Astrocyte of the cerebellum (primary cell): ENCODE results near the gene CAPZA1.

Source experiments
- DNase-seq: peaks from one replicate; pipeline ENCODE4 v3.0.0-alpha.2; 2011; ENCODE audit warnings: low read depth
- H3K4me3 ChIP-seq: 2 replicates; pipeline ENCODE4 v1.5.1; 2011; ENCODE audit warnings: mild to moderate bottlenecking, low read depth, low read length, moderate library complexity
- CTCF ChIP-seq: IDR thresholded peaks from 2 replicates; pipeline ENCODE4 v1.5.1; 2012; ENCODE audit warnings: low read length, low read depth, moderate library complexity, mild to moderate bottlenecking; ENCODE audit errors: missing control alignments
- in situ Hi-C: cut with HindIII; loops from 2 replicates; pipeline ENCODE4 v1.10.0; 2017; ENCODE audit warnings: low sequenced_read_pairs

CAPZA1 gene

GRCh38 chr1:112715264-112716053 is 95.8 kb downstream of the CAPZA1 start, which contains the start of gene PPM1J:
Gene PPM1J, minus strand, starts transcription at chr1:112715332. Its CDS starts 31 bp downstream, at chr1:112715301.
- peak within 1 kb of the TSS; percentile 60 for H3K4me3 ChIP-seq
- DNase-seq = peak; percentile 50
- no peak for TF ChIP-seq CTCF
- in situ Hi-C loops = loop anchor here (5.0 kb wide), 2 partner anchors 82 to 327 kb away; no protein-coding TSS in a partner anchor

- DNase-seq = peak; percentile 87
- in situ Hi-C loops = loop anchor here (5.0 kb wide), 2 partner anchors 81 to 326 kb away; no protein-coding TSS in a partner anchor
- peak overlapping the region; percentile 60 for H3K4me3 ChIP-seq
- peak; percentile 95 for TF ChIP-seq CTCF
Measured at GRCh38 chr1:112716133-112716720, 96.6 kb downstream of the CAPZA1 start.

- in situ Hi-C loops = loop anchor here (5.0 kb wide), 2 partner anchors 80 to 325 kb away; no protein-coding TSS in a partner anchor
- TF ChIP-seq CTCF = no peak
- no peak overlapping the region for H3K4me3 ChIP-seq
- no peak for DNase-seq
Measured at GRCh38 chr1:112717263-112717873, 97.7 kb downstream of the CAPZA1 start.

- no peak for DNase-seq
- in situ Hi-C loops = loop anchor here (5.0 kb wide), 2 partner anchors 78 to 323 kb away; no protein-coding TSS in a partner anchor
- no peak overlapping the region for H3K4me3 ChIP-seq
- TF ChIP-seq CTCF = peak; percentile 85
Measured at GRCh38 chr1:112718691-112719418, 99.2 kb downstream of the CAPZA1 start.

GRCh38 chr1:112719706-112720105 is 100.1 kb downstream of the CAPZA1 start:
- no peak for TF ChIP-seq CTCF
- DNase-seq = no peak
- in situ Hi-C loops = loop anchor here (5.0 kb wide), 2 partner anchors 78 to 323 kb away; no protein-coding TSS in a partner anchor
- H3K4me3 ChIP-seq = no peak overlapping the region

GRCh38 chr1:112720800-112721199 is 101.2 kb downstream of the CAPZA1 start:
- TF ChIP-seq CTCF = no peak
- in situ Hi-C loops = no loop called here
- H3K4me3 ChIP-seq = no peak overlapping the region
- DNase-seq = no peak
